Calu3 (cell line): Measurements from ENCODE around the gene FZD10. TPM values are rescaled to one million over a fixed set of nuclear protein-coding genes. Genes with fewer than 3 reads are reported as not detected.

Experiments used
- BruUV-seq: library from RNA; stranded (reverse); fragments of 400-500 nt; replicated peaks from 2 replicates; lab custom pipeline; 2021; lab: Mats Ljungman, UMichigan
- CTCF ChIA-PET: fragments of 300-600 bp; sonication (Branson Sonifier 250); formaldehyde crosslinking; loops from one replicate; lab custom pipeline; 2022; ENCODE audit warnings: antibody characterized with exemption; lab: Charles Lee
- DNase-seq: peaks from one replicate; pipeline ENCODE4 v3.0.0; 2022
- H3K27ac Mint-ChIP-seq: one replicate; pipeline ENCODE4 v1.8.0; 2022; ENCODE audit warnings: mixed read lengths; ENCODE audit not compliant: unreplicated experiment
- H3K27me3 Mint-ChIP-seq: one replicate; pipeline ENCODE4 v1.8.0; 2022; ENCODE audit warnings: mixed read lengths; ENCODE audit not compliant: unreplicated experiment
- H3K36me3 Mint-ChIP-seq: one replicate; pipeline ENCODE4 v1.8.0; 2022; ENCODE audit warnings: mild to moderate bottlenecking, moderate library complexity, mixed read lengths; ENCODE audit not compliant: insufficient read depth, unreplicated experiment
- H3K4me1 Mint-ChIP-seq: one replicate; pipeline ENCODE4 v1.8.0; 2022; ENCODE audit warnings: mild to moderate bottlenecking, low read depth, mixed read lengths; ENCODE audit not compliant: unreplicated experiment
- H3K4me3 Mint-ChIP-seq: one replicate; pipeline ENCODE4 v1.8.0; 2022; ENCODE audit warnings: mild to moderate bottlenecking, low read depth, moderate library complexity, mixed read lengths; ENCODE audit not compliant: unreplicated experiment
- H3K9me3 Mint-ChIP-seq: one replicate; pipeline ENCODE4 v1.8.0; 2022; ENCODE audit warnings: low read depth, mixed read lengths; ENCODE audit not compliant: unreplicated experiment
- intact Hi-C: fragments of 100-400 bp; cut with micrococcal nuclease; formaldehyde crosslinking; loops from one replicate; pipeline ENCODE4 v1.10.0; 2022; ENCODE audit not compliant: unreplicated experiment
- total RNA-seq: library from RNA; stranded (reverse); gene quantifications from 2 replicates; pipeline ENCODE4 v1.2.3, GENCODE V29; 2022
- TF ChIP-seq, protein P1 (sequence below): fragments of 200-600 bp; IDR thresholded peaks from one replicate; pipeline ENCODE4 v1.8.0; 2022; ENCODE audit warnings: antibody characterized with exemption; ENCODE audit not compliant: unreplicated experiment

FZD10 gene
- total RNA-seq, 1 experiment from 2014 or later: not detected

GRCh38 chr12:130137040-130138018 lies 24.9 kb upstream of the FZD10 start:
- intact Hi-C loops: no loop called here
- no peaks in the 10 kb centered on the region for H3K27me3 Mint-ChIP-seq
- CTCF ChIA-PET: interaction anchor here (0.7 kb wide), 1 partner anchor 1439 kb away, joined by 3 read pairs; no protein-coding TSS in a partner anchor
- H3K4me3 Mint-ChIP-seq: no peak overlapping the region
- peaks cover 24% of the 10 kb centered on the region for H3K9me3 Mint-ChIP-seq
- H3K36me3 Mint-ChIP-seq: no peaks in the 10 kb centered on the region
- no TSS peak for BruUV-seq
- TF ChIP-seq, protein P1, sequence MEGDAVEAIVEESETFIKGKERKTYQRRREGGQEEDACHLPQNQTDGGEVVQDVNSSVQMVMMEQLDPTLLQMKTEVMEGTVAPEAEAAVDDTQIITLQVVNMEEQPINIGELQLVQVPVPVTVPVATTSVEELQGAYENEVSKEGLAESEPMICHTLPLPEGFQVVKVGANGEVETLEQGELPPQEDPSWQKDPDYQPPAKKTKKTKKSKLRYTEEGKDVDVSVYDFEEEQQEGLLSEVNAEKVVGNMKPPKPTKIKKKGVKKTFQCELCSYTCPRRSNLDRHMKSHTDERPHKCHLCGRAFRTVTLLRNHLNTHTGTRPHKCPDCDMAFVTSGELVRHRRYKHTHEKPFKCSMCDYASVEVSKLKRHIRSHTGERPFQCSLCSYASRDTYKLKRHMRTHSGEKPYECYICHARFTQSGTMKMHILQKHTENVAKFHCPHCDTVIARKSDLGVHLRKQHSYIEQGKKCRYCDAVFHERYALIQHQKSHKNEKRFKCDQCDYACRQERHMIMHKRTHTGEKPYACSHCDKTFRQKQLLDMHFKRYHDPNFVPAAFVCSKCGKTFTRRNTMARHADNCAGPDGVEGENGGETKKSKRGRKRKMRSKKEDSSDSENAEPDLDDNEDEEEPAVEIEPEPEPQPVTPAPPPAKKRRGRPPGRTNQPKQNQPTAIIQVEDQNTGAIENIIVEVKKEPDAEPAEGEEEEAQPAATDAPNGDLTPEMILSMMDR: no peak
- no peaks in the 10 kb centered on the region for H3K4me1 Mint-ChIP-seq
- H3K27ac Mint-ChIP-seq: no peak overlapping the region
- DNase-seq: no peak

DNA sequence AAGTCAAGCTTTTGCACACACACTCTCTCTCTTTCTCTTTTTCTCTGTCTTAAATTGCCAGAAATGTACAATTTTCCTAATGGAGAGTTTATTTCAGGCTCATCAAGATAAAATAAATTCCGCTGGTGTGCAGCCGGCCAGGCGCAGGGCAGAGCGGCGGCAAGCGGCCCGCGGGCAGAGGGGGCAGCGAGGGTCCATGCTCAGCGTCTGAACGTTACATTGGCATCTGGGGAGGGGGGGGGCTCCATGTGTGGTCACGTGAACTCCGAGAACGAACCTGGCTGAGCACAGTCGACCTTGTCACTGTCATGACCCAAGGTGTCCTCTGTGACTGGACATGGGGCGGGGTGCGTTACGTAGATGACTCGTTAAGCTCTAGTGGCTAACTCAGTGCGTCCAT lies 23.8 kb upstream of the FZD10 start:
- TF ChIP-seq, protein P1: no peak
- Mint-ChIP-seq H3K36me3 (no peaks in the 10 kb centered on the region), H3K4me3 (no peak overlapping the region), H3K27me3 (no peaks in the 10 kb centered on the region), H3K9me3 (peaks cover 22% of the 10 kb centered on the region), H3K4me1 (no peaks in the 10 kb centered on the region), H3K27ac (no peak overlapping the region)
- intact Hi-C loops: no loop called here
- no peak for DNase-seq
- CTCF ChIA-PET: interaction anchor here (0.7 kb wide), 1 partner anchor 1440 kb away, joined by 3 read pairs; no protein-coding TSS in a partner anchor
- no TSS peak for BruUV-seq

GRCh38 chr12:130139567-130140421 lies 22.5 kb upstream of the FZD10 start:
- Mint-ChIP-seq H3K4me3 (no peak overlapping the region), H3K27ac (no peak overlapping the region), H3K36me3 (no peaks in the 10 kb centered on the region), H3K9me3 (peaks cover 17% of the 10 kb centered on the region), H3K4me1 (no peaks in the 10 kb centered on the region), H3K27me3 (no peaks in the 10 kb centered on the region)
- DNase-seq: no peak
- CTCF ChIA-PET: no interaction called here
- intact Hi-C loops: no loop called here
- TF ChIP-seq, protein P1: no peak
- no TSS peak for BruUV-seq

DNA sequence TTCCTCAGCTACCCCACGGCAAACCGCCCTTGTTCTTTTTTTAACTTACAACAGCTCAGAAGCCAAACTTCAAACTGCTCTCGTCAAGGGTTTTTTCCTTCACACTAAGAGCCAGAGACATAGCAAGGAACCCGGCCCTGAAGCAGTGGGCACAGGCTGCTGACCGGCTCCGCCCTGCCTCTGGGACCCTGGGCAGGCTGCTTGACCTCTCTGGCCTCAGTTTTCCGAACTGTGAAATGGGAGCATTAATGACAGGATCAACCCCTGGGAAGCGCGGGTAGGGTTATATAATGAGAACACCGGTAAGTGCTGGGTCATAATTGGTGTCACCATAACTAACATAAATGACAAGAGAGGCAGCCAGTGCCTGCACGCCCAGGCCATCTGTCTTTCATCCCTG lies 21.2 kb upstream of the FZD10 start:
- CTCF ChIA-PET: no interaction called here
- TF ChIP-seq, protein P1: no peak
- Mint-ChIP-seq H3K27ac (no peak overlapping the region), H3K9me3 (peaks cover 15% of the 10 kb centered on the region), H3K4me3 (no peak overlapping the region), H3K36me3 (no peaks in the 10 kb centered on the region), H3K4me1 (no peaks in the 10 kb centered on the region), H3K27me3 (no peaks in the 10 kb centered on the region)
- intact Hi-C loops: no loop called here
- BruUV-seq: no TSS peak
- no peak for DNase-seq
